Liver (tissue), 3 donors: ENCODE results near the gene KCNK10.

ENCODE experiments used
- EGR1 ChIP-seq, 2 donors: IDR thresholded peaks; 2 replicates each; pipeline ENCODE4 v1.6.1; 2016 to 2018; ENCODE audit warnings: antibody characterized with exemption in 2 of 2, low read depth in 2 of 2
- GABPA ChIP-seq, 2 donors: IDR thresholded peaks in 1 of 2; conservative IDR thresholded peaks in 1 of 2; 2 replicates each; pipeline ENCODE4 v1.6.1; 2016; ENCODE audit warnings: antibody characterized with exemption in 2 of 2, mild to moderate bottlenecking in 1 of 2, moderate library complexity in 1 of 2
- HNF4G ChIP-seq: IDR thresholded peaks from 2 replicates; pipeline ENCODE4 v1.6.1; 2016; ENCODE audit warnings: antibody characterized with exemption
- RAD21 ChIP-seq, 2 donors: IDR thresholded peaks; 2 replicates each; pipeline ENCODE4 v1.6.1; 2016; ENCODE audit warnings: antibody characterized with exemption in 2 of 2, mild to moderate bottlenecking in 2 of 2
- SP1 ChIP-seq: IDR thresholded peaks from 2 replicates; pipeline ENCODE4 v1.6.1; 2018; ENCODE audit warnings: antibody characterized with exemption, mild to moderate bottlenecking
- TAF1 ChIP-seq: conservative IDR thresholded peaks from 2 replicates; pipeline ENCODE4 v1.6.1; 2016; ENCODE audit warnings: antibody characterized with exemption, mild to moderate bottlenecking
- YY1 ChIP-seq: IDR thresholded peaks from 2 replicates; pipeline ENCODE4 v1.6.1; 2016; ENCODE audit warnings: antibody characterized with exemption, mild to moderate bottlenecking
- TF ChIP-seq, protein P1 (sequence below): IDR thresholded peaks from 2 replicates; pipeline ENCODE4 v1.6.1; 2016; ENCODE audit warnings: antibody characterized with exemption
- TF ChIP-seq, protein P2 (sequence below): fragments of 150-350 bp; IDR thresholded peaks from 2 replicates; pipeline ENCODE4 v1.5.1; 2017; ENCODE audit warnings: improper control_type of control experiment, low read depth, low read length; ENCODE audit not compliant: missing input control
- TF ChIP-seq, protein P3 (sequence below): IDR thresholded peaks from 2 replicates; pipeline ENCODE4 v1.6.1; 2016; ENCODE audit warnings: antibody characterized with exemption
- TF ChIP-seq, protein P4 (sequence below): IDR thresholded peaks from 2 replicates; pipeline ENCODE4 v1.6.1; 2016; ENCODE audit warnings: antibody characterized with exemption, mild to moderate bottlenecking
- TF ChIP-seq, protein P5 (sequence below): IDR thresholded peaks from 2 replicates; pipeline ENCODE4 v1.6.1; 2016; ENCODE audit warnings: antibody characterized with exemption
- donor health status: healthy.
- donor health status: healthy.

DNA sequence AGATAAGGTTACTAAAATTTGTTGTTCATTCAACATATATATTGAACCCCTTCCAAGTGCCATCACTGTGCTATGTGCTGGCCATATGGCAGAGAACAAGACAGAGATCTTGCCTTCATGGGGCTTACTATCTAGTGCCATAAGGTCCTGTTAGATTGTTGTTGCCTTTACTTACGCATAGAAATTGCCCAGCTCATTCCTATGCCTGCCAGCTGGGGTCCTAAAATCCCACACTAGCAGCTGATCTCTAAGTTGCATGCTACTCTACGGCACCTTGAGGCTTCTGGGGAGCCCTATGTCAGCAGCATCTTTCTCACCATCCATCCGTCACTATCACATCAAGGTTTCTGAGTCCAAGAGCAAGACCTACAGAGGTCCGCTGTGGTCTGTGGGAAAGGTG lies 1.4 kb upstream of the KCNK10 start:
- TF ChIP-seq SP1: no peak
- TF ChIP-seq, protein P1, sequence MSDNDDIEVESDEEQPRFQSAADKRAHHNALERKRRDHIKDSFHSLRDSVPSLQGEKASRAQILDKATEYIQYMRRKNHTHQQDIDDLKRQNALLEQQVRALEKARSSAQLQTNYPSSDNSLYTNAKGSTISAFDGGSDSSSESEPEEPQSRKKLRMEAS: no peak
- no peak for TF ChIP-seq GABPA (IDR thresholded peaks at IDR 0.05 in 1 of 2, conservative IDR thresholded peaks at IDR 0.05 in 1 of 2)
- TF ChIP-seq, protein P2, sequence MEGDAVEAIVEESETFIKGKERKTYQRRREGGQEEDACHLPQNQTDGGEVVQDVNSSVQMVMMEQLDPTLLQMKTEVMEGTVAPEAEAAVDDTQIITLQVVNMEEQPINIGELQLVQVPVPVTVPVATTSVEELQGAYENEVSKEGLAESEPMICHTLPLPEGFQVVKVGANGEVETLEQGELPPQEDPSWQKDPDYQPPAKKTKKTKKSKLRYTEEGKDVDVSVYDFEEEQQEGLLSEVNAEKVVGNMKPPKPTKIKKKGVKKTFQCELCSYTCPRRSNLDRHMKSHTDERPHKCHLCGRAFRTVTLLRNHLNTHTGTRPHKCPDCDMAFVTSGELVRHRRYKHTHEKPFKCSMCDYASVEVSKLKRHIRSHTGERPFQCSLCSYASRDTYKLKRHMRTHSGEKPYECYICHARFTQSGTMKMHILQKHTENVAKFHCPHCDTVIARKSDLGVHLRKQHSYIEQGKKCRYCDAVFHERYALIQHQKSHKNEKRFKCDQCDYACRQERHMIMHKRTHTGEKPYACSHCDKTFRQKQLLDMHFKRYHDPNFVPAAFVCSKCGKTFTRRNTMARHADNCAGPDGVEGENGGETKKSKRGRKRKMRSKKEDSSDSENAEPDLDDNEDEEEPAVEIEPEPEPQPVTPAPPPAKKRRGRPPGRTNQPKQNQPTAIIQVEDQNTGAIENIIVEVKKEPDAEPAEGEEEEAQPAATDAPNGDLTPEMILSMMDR: no peak
- no peak for TF ChIP-seq TAF1
- TF ChIP-seq YY1: no peak
- no peak for TF ChIP-seq EGR1 (IDR thresholded peaks at IDR 0.05; ENCODE audit: low read depth in 2 of 2)
- TF ChIP-seq, protein P3, sequence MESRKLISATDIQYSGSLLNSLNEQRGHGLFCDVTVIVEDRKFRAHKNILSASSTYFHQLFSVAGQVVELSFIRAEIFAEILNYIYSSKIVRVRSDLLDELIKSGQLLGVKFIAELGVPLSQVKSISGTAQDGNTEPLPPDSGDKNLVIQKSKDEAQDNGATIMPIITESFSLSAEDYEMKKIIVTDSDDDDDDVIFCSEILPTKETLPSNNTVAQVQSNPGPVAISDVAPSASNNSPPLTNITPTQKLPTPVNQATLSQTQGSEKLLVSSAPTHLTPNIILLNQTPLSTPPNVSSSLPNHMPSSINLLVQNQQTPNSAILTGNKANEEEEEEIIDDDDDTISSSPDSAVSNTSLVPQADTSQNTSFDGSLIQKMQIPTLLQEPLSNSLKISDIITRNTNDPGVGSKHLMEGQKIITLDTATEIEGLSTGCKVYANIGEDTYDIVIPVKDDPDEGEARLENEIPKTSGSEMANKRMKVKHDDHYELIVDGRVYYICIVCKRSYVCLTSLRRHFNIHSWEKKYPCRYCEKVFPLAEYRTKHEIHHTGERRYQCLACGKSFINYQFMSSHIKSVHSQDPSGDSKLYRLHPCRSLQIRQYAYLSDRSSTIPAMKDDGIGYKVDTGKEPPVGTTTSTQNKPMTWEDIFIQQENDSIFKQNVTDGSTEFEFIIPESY: no peak
- TF ChIP-seq, protein P4, sequence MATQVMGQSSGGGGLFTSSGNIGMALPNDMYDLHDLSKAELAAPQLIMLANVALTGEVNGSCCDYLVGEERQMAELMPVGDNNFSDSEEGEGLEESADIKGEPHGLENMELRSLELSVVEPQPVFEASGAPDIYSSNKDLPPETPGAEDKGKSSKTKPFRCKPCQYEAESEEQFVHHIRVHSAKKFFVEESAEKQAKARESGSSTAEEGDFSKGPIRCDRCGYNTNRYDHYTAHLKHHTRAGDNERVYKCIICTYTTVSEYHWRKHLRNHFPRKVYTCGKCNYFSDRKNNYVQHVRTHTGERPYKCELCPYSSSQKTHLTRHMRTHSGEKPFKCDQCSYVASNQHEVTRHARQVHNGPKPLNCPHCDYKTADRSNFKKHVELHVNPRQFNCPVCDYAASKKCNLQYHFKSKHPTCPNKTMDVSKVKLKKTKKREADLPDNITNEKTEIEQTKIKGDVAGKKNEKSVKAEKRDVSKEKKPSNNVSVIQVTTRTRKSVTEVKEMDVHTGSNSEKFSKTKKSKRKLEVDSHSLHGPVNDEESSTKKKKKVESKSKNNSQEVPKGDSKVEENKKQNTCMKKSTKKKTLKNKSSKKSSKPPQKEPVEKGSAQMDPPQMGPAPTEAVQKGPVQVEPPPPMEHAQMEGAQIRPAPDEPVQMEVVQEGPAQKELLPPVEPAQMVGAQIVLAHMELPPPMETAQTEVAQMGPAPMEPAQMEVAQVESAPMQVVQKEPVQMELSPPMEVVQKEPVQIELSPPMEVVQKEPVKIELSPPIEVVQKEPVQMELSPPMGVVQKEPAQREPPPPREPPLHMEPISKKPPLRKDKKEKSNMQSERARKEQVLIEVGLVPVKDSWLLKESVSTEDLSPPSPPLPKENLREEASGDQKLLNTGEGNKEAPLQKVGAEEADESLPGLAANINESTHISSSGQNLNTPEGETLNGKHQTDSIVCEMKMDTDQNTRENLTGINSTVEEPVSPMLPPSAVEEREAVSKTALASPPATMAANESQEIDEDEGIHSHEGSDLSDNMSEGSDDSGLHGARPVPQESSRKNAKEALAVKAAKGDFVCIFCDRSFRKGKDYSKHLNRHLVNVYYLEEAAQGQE: no peak
- no peak for TF ChIP-seq HNF4G
- TF ChIP-seq, protein P5, sequence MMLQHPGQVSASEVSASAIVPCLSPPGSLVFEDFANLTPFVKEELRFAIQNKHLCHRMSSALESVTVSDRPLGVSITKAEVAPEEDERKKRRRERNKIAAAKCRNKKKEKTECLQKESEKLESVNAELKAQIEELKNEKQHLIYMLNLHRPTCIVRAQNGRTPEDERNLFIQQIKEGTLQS: no peak
- no peak for TF ChIP-seq RAD21 (IDR thresholded peaks at IDR 0.05)
